Stimulated activated CD4-positive, alpha-beta T cell treated with anti-CD3 and anti-CD28 coated beads, Interleukin-1b, Interleukin-23, amount 100 ng/mL, for 24 hours (primary cell): Measurements from ENCODE around the gene HSCB.
"Not testable (repeated sequence)": the region's sequence is repeated elsewhere in the genome, so short reads cannot be mapped to it uniquely, and the experiment has no call there.

ENCODE experiments used
- DNase-seq, 4 experiments: peaks; one replicate each; pipeline ENCODE4 v3.0.0-alpha.2; 2020; ENCODE audit warnings: low read depth in 4 of 4, low spot score in 1 of 4

HSCB gene

DNA sequence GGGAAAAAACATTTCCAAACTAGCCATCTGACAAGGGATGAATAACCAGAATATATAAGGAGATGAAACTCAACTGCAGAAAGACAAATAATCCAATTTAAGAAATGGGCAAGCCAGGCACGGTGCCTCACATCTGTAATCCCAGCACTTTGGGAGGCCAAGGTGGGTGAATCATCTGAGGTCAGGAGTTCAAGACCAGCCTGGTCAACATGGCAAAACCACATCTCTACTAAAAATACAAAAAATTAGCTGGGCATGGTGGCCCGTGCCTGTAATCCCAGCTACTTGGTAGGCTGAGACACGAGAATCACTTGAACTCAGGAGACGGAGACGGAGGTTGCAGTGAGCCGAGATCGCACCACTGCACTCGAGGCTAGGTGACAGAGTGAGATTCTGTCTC is 3.0 kb upstream of the HSCB start:
- not testable (repeated sequence) for DNase-seq

DNA sequence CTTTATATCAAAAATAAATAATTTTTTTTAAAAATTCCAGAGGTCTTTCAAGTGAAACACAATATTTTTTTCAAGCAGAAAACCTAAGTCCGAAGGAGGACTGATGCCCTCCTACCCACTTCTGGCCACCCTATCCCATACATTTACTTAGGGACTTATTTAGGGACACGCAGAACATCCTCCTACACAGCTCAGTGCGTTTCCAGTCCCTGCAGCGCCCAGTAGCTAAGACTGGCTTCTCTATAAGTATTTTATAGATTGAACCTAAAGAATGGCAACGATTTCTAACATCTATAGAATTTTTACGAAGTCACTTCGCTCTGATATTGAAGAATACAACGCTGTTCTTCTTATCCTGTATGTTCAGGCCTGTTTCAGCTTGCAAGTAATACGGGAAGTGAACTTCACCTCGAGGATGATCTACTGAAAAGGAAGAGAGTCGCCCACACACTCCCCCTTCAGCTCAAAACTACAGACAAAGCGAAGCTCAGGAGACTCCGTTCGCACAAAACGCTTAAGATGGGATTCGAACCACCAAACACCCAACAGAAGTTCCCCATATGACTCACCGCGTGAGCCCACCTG is 547 bp upstream of the HSCB start:
- DNase-seq: no peak

DNA sequence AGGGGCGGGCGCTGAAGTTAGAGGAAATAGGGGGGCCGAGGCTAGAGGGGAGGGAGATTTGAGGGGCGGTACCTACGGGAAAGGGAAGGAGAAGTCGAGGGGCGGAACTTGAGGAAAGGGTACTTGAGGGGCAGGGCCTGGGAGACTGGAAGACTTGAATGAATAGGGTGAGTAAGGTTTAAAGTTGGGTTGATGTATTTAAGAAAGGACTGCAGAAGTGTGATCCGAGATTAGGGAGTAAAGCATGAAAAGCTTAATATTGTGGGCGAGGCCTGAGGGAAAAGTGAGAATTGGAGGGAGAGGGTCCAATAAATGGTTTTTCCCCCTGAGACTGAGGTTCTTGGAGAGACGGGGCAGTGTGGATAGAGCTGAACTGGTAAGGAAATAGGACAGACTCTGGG is 723 bp downstream of the HSCB start:
- no peak for DNase-seq

DNA sequence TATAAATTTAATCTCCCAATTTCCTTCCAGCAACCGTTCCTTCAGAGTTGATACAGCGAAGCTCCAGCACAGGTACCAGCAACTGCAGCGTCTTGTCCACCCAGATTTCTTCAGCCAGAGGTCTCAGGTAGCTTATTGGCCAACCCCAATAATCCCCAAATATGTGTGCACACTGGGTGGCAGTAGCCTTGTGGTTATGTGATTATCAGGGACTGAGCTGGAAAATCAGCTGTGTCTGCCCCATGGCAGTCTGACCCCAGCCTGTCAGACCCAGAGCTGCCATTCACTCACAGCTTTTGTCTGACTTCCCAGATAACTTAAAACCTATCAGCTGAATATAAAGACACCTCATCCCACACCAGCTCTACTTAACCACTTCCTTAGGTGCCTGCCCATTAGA is 2.0 kb downstream of the HSCB start:
- no peak for DNase-seq

DNA sequence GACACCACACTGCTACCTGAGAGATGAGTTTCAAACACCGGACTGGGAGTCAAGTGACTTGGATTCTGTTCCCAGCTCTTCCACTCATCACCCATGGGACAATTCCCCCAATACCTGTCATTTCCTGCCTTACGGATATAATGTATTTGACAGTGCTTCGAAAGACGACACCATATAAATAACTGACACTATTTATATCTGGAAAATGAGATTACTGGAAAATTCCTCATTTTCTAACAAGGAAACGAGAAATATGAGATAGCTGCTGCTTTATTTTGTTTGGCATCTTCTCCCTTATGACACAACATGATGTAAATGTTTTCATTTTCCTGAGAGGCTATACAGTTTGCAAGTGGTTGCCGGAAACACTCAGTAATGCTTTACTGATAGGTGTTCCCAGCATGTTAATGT is 8.6 kb downstream of the HSCB start:
- no peak for DNase-seq

DNA sequence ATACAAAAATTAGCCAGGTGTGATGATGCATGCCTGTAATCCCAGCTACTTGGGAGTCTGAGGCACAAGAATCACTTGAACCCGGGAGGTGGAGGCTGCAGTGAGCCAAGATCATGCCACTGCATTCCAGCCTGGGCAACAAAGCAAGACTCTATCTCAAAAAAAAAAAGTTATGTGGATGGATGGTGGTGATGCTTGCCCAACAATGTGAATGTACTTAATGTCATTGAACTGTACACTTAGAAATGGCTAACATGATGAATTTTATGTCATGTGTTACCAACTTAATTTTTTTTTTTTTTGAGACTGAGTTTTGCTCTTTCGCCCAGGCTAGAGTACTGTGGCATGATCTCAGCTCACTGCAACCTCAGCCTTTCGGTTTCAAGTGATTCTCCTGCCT is 12.7 kb downstream of the HSCB start:
- not testable (repeated sequence) for DNase-seq

DNA sequence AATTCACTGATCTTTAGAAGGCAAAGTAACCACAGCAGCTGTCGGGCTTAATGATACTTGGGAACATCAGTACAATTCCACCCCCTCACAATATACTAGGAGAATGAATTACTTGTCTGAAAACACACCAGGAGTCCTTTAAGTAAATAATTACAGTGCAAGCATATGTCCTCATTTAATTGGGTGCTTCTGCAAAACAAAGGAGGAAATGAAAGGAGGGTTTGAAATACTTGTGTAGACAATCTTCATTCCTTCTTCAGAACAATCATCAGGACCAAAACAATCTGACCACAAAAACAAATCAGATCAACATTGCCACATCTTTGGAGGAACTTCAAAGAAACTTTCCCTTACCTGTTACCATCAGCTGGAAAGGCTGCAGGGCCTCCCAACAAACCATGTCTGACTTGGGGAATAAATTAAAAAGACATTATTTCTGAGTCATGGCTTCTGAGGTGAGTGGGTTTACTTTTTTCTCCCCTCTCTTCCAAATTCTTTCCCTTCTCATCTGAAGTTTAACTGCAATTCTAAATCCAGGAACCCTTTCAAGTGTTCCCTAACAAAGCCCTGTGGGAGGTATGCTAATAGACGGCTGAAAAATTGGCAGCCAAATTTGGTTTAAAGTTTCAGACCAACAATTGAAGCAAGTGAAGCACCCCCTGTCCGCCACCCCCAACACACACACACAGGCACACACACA is 18.2 kb downstream of the HSCB start:
- DNase-seq: no peak

DNA sequence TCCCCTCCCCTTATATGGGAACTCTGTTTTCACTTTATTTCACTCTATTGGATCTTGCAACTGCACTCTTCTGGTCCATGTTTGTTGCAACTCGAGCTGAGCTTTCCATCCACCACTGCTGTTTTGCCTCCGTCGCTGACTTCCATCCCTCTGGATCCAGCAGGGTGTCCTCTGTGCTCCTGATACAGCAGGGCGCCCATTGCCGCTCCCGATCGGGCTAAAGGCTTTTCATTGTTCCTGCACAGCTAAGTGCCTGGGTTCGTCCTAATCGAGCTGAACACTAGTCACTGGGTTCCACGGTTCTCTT is 19.6 kb downstream of the HSCB start:
- no peak for DNase-seq

DNA sequence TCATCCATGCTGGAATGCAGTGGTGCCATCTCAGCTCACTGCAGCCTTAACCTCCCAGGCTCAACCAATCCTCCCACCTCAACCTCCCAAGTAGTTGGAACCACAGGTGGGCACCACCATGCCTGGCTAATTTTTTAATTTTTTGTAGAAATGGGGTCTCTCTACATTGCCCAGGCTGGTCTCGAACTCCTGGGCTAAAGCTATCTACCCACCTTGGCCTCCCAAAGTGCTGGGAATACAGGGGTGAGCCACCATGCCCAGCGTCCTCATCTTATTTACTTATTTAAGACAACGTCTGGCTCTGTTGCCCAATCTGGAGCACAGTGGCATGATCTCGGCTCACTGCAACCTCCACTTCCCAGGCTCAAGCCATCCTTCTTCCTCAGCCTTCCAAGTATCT is 20.2 kb downstream of the HSCB start:
- DNase-seq: not testable (repeated sequence)

DNA sequence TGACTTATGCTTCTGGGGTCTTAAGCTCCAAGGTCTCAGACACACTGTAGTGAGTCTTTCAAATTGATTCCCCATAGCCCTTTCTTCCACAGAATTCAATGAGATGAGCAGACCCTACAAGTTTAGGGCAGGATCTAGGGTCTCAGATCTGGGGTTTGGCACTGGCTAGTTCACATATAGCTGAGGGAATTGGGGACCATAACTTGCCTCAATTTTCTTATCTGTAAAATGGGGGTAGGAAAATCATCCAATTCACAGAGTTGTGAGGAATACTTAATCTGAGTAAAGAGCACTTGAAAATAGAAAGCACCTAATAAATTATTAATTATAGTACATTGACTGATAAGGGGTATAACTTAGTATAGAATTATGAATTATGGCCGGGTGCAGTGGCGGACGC is 24.8 kb downstream of the HSCB start:
- DNase-seq: no peak

DNA sequence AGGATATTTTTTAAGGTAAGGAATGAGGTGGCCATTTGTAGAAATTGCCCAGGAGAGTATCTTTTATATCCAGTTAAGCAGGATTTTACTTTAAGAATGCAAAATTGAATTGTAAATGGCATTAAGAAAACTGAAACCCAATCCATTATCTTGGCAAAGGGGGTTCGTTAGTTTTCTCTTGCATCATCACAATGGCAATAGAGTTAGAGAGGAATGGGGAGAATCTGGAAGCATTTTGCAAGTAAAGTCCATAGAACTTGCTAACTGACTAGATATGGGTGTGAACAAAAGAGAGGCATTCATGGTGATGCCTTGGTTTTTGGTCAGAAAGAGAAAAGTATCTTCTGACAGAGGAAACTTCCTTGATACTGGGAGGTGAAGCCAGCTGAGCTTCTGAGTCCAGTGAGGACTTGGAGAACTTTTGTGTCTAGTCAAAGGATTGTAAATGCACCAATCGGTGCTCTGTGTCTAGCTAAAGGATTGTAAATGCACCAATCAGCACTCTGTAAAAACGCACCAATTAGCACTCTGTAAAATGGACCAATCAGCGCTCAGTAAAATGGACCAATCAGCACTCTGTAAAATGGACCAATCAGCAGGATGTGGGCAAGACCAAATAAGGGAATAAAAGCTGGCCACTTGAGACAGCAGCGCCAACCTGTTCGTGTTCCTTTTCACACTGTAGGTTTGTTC is 27.0 kb downstream of the HSCB start:
- DNase-seq: no peak

DNA sequence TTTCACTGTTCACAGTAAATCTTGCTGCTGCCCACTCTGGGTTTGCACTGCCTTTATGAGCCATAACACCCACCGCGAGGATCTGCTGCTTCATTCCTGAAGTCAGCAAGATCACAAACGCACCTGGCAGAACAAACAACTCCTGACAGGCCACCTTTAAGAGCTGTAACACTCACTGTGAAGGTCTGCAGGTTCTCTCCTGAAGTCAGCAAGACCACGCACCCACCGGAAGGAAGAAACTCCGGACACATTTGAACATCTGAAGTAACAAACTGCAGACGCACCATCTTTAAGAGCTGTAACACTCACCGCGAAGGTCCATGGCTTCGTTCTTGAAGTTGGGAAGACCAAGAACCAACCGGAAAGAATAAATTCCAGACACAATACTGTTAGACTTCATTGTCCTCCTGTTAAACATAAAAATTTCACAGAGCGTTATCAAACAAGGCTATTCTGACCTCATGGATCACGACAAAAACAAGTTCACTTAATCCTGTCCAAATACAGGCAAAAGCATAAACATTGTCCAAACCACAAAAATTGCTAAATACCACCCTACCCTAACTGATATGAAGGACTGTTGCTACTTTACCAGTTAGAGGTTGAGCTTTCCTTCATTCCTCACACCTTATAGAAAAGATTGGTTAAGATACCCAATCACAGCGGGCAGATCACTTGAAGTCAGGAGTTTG is 27.7 kb downstream of the HSCB start:
- no peak for DNase-seq

DNA sequence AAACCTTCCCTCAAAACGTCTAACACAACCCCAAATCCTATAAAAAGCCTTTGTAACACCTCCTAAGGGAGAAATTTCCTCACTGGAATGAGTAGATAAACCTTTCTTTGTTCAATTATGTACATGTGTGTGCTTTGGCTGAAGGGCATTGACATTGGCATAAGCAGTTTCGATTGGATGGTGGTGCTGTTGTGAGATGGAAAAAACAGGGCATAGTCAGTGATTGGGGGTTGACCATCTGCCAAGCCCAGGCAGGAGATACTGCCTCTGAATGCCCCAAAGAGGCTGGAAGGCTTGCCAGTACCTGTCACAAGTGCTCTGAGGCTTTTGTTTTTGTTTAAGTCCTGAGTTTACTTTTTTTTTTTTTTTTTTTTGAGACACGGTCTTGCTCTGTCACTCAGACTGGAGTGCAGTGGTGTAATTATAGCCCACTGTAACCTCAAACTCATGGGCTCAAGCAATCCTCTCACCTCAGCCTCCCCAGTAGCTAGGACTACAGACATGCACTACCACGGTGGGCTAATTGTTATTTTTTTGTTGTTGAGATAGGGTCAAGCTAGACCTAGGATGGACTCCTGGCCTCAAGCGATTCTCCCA is 29.5 kb downstream of the HSCB start:
- no peak for DNase-seq

DNA sequence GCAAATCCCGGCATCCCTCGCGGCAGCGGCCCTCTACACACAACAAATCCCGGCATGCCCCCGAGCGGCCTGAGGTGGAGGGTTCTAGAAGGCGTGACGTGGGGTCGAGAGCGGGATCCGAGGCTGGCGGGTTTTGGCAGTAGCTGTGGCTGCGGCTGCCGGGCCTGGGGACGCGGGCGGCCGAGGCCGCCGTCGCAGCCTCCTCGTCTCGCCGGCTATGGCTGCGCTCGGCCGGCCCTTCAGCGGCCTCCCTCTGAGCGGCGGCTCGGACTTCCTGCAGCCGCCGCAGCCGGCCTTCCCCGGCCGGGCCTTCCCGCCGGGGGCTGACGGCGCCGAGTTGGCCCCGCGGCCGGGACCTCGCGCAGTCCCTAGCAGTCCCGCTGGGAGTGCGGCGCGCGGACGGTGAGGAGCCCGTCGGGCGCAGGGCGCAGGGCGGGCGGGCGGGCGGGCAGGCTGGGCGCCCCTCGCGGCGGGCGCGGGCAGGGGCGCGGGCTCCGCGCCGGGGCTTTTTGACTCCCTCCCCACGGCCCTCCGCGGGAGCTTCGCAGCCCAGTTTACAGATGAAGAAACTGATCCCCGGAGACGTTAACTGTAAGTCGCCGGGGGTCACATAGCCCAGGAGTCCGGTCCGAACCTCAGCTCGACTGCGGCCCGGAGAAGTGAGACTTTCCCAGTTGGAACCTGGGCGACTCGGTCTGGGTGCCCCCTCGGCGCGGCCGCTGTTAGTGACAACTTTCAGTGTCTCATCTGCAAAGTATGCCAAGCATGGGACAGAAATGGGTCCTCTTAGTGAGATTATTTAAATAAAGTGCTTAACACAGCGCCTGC is 31.0 kb downstream of the HSCB start, which contains the start of gene CCDC117:
Gene CCDC117, plus strand, starts transcription at position 63 of the 828 bp plus-strand sequence. Its CDS starts 155 bp downstream, at position 218.
- peak; percentile 81 to 93 (median 84) for DNase-seq

DNA sequence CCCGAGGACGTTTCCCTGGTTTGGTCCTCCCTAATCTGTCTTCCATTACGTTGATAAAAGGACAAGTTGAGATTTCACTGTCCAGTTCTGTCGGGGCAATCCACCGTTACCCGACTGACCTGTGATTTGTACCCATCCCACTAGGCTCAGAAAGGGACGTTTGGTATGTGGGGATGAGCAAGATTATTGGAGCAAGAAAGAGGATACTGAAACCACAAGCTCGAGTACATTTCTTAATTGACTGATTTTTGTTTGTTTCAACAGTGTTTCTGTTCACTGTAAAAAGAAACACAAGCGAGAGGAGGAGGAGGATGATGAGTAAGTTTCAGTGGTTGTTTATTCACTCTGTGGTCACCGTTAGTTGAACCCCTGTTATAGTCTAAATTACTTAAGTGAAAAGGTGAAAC is 31.6 kb downstream of the HSCB start:
- no peak for DNase-seq

DNA sequence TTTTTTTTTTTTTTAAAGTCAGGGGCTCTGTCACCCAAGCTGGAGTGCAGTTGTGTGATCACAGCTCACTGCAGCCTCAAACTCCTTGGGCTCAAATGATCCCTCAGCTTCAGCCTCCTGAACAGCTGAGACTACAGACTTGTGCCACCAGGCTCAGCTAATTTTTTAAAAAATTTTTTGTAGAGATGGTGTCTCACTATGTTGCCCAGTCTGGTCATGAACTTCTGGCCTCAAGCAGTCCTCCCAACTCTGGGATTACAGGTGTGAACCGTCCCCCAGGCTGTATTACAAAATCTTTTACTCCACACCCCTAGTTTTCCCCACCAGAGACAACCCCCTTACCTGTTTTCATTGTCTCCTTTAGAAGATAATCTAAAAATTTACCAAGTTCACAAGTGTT is 32.5 kb downstream of the HSCB start:
- DNase-seq: no peak

DNA sequence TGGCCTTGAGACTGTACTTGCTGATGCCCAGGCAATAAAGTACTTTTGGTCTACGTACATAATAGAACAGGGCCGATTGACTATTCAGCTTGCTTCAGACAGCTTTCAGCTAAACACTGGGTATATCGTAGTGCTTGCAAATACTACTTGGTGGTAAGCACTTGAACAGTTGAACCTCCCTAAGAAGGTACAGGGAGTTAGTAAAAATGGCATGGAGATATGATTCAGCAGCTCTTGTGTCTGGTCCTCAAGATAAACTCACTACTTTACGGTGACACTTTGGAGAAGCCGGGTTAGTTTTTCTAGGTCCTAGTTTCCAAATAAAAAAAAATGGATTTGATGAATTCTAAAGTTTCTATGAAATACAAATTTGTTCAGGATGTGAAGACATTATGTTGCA is 38.0 kb downstream of the HSCB start:
- no peak for DNase-seq

DNA sequence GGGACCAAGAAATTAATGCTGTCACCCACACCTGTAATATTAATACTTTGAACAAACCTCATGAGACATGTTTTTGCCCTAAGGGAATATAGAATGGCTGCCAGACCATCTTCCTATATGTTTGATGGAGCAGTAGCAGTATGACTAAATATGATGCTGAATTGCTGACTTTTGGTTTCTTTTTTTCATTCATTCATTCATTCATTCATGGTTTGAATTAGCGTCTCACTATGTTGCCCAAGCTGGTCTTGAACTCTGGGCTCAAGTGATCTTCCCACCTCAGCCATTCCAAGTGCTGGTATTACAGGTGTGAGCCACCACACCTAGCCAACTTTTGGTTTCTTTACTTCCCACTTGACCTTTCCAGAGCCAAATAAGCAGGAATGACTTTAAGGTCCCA is 38.5 kb downstream of the HSCB start:
- DNase-seq: no peak

DNA sequence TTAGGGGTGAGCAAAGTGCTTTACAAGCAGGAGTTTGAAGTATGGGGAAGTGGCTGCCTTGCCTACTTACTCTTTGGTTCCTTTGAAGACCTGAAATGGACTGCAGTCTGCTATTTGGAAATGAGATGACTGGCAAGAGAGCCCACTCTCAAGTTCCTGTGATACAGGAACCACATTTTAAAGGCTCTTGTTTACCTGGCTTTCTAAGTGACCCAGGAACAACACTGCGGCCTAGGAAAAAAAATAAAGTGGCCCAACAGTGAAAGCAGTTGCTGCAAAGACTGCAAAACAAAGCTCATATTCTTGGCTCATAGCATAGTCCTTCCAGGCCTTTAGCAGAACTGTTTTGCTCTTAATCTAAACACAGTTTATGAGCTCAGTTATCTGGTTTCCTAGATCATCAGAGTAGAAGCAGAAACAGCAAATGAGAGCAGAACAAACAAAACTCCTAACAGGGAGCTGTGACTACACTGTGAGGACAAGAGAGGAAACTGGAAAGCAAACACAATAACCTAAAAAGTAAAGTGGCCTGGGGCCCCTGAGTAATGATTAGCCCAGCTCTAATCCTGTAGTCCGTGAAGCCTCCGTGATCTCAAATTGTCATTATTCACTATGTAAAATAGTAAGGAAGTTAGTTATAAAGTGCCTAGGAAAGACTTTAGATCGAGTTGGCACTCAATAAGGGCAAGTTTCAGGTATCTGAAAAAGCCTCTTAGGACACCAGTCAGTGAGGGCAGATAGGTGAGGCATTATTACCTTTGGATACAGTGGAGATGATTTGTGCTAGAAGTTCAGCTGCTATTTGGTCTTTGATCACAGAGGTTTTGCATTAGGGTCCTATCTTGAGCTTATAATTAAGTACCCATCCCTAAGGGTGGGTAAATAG is 42.2 kb downstream of the HSCB start:
- no peak for DNase-seq

DNA sequence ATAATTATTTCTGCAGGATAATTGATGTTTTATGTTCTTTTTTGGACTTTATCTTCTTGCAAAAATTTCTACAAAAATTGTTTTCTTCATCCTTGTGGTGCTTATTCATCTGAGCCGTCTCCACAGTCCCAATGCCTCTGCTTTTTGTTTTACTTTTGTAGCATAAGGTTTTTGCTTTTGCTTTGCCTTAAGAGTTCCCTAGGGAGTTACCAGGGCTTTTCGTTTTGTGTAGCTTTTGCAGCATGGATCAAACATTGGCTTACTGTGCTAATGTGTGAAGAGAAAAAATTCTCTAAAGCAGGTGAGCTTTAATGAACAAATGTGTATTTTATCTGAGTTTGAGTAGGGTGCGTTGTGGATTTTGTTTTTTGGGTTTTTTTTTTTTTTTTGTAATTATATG is 46.8 kb downstream of the HSCB start:
- DNase-seq: no peak
